OCI-M2 (cell line): ENCODE measurements around the gene ZNF831.

ENCODE experiments used
- DNase-seq: peaks from one replicate; lab custom pipeline; 2025; ENCODE audit not compliant: unreplicated experiment; lab: John Stamatoyannopoulos, UW

The ZNF831 gene

DNA sequence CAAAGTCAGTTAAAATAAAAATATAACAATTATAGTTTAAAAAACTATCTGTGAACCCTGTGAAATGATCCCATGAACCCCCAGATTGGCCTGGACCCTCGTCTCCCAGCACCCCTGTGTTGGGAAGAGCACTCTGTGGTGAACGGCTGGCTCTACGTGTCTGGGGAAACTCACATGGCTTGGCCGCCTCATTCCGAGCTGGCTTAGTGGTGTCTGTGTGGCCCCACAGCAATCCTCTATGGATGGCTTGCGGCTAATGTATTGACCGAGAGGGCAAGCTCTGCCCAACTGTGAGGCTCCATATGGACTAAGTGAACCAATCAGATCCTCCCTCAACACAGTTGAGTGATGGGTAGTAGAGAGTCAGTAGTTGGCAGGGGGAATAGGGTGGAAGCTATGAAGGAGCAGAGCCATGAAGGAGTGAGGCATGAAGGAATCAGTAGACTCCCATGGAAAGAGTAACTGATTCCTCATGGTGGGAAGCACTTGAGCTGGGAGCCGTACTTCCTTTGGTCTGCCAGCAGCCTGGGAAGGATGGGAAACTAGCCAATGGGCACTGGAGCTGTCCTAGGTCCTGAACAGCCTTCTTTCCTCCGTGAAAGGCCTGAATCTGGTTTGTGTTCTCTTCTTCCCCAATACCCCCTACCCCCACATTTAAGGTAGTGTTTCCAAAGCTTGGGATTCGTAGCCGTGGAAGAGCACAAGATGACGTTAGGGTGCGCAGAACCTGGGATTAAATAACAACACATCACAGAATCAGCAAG lies 21.6 kb upstream of the ZNF831 start:
- no peak for DNase-seq

DNA sequence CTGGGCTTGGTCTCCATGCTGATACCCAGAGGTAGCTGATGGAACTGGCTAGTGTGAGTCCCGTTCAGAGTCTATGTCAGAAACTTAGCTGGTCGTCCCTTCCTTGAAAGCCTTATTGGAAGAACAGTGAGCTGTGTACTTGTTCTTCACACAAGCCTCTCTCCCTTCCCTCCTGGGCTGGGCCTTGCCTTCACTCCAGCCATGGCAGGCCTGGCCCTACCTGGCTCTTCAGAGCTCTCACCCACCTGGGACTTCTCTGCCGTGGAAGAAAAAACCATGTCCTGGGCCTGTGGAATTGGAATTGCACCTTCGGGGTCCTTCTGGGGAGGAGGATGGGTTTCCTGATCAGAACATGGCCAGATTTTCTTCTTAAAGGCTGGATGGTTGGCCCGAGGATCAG lies 20.3 kb upstream of the ZNF831 start:
- DNase-seq: no peak

DNA sequence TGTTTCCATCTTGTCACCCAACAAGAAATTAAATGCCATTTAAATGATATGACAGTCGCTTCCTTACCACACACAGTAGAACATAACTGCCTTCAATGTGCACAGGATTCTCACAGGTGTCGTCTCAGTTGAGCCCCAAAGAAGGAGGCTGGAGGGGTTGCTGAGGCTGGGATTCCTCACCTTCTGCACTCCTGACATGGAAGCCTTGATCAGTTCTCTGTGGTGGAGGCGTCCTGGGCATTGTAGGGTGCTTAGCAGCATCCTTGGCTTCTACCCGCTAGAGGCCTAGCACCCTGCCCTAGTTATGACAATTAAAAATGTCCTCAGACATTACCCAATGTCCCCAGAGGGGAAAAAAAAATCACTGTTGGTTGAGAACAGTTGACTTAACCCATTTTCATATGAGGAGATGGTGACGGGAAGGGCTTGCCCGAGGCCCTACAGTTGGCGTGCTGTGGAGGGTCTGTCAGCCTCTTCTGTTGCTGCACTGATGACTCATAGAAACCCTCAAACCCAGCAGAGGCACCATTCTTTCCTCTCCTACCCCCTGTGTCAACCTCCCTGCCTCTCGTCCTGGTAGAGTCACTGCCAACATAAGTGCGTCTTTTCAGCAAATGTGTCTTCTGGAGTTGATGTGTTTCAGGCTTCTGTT lies 19.3 kb upstream of the ZNF831 start:
- no peak for DNase-seq

DNA sequence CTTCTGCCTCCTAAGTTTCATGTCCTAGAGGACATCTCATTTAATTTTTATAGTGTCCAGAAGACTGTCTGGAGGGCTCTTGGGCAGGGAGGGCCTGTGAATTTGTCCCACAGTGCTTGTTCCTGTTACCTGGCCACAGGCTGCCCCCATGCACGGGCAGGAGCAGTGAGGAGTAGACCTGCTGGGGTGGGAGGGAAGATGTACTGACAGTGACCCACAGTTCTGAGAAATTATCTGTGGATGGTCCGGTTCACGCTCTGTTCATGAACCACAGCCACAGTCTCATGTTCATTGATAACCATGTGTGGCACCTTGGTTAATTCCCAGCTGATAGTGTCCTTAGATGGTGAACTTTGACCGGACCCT lies 18.8 kb upstream of the ZNF831 start:
- DNase-seq: no peak

DNA sequence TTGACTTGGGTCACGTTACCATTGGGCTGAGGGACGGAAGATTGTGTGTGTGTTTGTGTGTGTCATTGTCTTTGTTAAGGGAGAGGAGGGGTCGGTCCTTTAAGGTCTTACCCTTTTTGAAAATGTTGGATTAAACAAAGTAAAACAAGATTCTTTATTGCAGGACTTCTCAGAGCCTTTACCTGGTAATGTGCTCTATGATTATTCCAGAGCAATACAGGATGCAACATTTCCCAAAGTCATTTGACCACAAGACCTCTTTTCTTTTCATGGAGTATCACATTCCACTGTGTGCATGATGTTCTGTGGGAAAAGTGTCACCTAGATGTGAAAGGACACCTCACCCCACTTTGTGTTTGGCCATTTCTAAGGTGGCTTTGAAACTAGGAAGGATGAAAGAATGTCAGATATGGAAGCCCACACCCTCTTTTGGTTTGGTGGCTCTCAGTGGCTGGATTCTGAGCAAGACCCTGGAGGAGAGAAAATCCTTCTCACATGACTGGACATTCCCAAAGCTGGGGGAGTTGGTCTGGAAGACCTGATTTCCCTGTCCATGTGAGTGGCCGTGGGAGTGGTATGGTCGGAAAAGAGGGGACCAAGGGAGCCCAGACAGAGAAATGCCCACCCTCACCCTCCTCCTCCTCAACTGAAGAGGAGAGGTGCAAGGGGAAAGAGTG lies 18.2 kb upstream of the ZNF831 start:
- DNase-seq: no peak

DNA sequence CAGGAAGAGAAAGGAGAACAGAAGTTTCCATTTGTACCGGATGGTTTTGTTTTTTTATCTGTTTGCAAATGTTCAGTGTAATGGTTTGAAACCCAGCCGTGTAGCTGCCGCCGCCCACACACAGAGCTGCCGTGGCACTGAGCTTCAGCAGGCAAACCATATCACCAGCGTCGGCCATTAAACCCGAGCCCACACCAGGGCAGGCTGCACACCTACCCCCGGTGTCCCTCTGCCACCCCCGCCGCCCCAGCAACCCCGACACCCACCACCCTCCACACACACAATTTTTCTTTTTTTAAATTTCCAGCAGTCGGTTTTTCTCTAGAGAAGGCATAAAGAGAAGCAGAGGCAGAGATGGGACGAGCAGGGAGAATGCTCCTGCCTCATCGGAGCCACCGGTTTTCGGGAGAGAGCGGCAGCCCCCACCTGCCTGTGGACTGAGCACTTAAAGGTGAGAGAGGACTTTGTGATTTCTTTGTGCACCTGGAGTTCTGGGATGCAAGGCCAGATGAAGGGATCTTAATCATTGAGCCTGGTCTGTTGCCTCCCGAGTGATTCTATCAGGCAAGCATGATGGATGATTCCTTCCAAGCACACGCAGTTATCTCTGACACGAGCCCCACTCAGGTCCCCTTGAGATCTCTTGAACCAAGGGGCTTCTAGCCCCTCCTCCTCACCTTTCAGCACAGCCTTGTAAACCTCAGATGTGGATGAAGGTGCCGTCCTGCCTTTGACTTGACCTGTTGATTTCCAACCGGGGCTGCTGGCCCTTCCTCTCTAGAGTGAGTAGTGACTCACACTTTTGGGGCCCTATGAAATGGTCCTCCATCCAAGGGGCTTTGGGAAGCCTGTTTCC lies 17.5 kb upstream of the ZNF831 start:
- DNase-seq: no peak

DNA sequence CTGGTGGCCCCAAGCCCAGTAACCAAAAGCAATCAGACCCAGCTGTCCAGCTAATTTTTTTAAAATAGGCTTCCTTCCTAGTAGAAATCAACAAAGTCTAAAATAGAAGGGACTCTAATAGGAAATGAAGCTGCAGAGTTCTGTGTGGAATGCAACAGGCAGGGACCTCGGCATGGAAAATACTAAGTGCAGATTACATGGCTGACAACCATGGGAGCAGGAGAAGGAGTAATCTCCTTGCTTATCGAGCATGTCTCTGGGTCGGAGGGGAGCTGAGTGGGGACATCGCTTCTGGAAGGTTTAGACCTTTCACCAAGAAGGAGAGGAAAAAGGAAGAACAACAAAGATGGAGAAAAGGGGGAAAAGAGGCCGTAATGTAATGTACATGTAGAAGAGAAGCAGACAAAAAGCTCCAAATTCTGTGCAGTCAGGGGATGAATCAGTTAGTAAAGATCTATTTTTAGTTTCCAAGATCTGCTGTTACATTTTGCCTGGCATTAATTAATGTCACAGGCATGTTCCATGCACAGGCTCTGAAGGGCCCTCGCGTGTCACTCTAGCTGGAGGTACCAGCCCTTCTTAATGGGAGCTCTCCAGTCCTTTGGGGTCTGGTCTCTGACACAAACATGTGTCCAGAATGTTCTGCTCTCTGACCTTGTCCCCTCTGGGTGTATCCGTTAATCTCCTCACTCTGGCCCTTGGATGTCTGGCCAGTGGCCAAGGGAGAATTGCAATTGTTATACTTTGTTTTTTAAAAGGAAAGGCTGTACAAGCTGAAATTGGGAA lies 16.6 kb upstream of the ZNF831 start:
- no peak for DNase-seq

DNA sequence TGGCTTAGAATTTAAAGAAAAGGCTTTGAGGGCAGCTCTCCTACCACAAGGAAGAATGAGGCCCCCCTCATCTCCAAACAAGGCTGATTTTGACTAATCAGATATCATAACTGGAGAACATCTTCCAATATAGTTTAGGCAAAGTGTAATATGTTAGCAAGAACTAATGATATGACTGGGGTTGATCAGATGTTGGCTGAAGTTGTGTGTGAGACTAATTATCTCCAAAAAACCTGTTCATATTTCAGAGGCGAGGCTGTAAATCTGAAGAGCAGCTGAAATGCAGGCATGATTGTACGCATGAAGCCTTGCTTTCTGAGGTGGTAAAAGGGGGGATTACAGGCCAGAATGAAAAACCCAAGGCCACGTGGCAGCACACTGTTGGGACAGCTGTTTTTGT lies 16.0 kb upstream of the ZNF831 start:
- DNase-seq: no peak

DNA sequence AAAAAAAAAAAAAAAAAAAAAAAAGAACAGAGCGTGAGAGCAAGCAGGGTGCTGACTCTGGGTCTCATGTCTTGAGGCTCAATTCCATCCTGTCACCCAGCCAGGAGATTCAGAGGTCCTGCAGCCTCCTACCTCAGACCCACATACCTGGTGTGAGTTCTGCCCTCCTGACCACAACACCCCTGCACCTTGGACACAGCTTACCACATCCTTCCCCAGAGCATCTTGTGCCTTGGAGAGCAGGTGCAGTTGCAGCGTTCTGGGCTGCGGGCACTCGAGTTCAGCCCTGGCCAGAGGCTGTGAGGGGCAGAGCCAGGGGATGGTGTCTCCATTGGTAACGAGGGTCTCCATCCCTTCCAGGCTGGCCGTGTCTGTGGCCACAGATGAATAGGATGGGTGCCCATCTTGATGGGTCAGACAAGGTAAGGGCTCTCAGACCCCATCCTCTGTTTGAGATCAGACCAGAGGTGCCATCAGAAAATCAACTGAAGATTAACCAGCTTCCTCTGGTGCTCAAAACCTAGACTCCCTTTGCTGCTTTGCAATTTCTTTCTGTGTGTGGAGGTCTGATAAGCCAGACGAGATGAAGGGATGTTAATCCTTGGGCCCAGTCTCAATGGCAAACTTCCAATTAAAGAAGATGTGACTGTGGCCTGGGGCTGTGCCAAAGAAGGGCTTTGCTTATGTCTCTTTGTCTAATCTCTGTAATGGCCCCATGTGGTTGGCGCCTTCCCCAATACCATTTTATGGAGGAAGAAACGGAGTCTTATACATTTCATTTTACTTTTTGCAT lies 14.7 kb upstream of the ZNF831 start:
- no peak for DNase-seq

DNA sequence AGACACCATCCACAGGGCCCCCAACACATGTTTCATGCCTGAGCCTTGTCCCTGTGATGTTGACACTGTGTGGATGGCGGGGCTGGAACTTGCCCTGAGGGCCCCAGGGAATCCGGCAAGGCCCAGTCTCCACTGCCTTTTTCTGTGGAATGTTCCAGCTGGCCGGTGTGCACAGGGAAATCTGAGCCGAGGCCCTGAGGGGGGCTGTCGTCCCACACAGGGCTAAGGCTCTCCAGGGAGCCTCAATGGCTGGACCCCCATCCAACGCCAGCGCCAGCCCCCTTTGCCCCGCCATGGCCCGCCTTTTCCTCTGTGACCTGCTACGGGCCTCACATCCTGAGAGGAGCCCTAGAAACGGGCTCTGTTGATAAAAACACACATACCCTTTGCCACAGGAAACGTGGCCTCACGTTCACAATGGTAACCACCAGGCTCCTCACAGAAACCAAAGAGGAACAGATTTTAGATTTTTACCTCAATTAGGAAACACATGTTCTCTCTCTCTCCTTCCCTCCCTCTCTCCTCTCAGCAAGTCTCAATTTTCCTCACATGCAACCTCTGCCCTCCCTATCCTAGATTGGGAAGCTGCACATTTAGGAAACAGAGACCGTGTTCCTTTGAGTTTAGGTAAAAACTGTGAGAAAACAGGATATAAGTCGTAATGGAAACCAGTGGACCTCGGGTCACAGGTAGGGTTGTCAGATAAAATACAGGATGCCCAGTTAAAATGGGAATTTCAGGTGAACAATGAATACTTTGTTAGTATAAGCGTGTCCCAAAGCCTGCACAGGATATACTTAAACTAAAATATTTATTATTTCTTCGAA lies 13.7 kb upstream of the ZNF831 start:
- no peak for DNase-seq

DNA sequence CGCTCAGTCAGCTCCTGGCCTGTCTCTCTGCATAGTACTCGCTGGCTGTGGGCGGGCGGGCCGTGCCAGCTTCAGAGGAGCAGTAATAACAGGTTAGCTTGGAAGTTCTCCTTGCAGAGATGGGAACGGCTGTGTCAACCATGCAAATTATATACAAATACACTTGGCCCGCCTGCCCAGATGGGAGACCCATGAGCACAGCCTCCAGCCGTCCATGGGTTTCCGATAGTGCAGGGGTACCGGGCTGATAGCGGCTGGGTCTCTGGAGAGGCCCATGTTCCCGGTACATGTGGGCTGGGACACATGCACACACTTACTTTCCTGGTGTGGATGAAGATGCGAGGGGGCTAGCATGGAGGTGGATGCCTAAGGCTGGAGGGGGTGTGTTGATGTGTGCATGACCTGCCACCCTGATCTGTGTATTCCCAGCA lies 12.8 kb upstream of the ZNF831 start:
- DNase-seq: no peak

DNA sequence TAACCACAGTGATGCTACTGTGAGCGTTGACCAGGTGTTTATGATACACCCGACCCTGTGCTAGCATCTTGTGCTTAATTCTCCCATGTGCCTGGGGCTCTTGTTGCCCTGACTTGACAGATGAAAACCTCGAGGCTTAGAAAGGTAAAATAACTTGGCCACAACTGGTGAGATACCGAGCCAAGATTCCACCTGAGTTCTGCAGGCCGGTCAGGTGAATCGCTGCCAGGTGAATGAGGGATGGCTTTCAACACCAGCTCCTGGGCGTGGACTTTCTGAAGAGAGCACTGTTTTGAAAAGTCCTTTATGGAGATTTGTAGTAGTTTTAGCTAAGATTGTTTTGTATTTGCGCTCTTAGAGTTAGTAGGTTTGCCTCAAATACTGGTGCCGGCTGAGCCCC lies 12.2 kb upstream of the ZNF831 start:
- no peak for DNase-seq

DNA sequence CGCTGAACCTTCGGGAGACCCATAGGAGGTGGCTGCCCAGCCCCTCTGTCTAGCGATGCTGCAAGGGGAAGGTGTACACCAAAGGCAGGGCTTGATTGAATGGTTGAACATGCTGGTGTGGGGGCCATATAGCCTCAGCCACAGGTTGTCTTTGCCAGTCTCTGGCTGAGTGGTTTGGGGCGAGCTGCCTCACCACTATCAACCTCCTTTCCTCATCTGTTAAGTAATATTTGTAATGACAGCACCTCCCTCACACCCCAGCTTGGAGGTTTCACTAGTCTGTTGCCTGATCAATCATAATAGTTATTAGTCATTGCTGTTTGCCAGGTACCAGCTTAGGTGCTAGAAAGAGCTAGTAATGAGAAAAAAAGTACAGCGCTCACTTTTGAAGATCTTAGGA lies 11.8 kb upstream of the ZNF831 start:
- DNase-seq: no peak

DNA sequence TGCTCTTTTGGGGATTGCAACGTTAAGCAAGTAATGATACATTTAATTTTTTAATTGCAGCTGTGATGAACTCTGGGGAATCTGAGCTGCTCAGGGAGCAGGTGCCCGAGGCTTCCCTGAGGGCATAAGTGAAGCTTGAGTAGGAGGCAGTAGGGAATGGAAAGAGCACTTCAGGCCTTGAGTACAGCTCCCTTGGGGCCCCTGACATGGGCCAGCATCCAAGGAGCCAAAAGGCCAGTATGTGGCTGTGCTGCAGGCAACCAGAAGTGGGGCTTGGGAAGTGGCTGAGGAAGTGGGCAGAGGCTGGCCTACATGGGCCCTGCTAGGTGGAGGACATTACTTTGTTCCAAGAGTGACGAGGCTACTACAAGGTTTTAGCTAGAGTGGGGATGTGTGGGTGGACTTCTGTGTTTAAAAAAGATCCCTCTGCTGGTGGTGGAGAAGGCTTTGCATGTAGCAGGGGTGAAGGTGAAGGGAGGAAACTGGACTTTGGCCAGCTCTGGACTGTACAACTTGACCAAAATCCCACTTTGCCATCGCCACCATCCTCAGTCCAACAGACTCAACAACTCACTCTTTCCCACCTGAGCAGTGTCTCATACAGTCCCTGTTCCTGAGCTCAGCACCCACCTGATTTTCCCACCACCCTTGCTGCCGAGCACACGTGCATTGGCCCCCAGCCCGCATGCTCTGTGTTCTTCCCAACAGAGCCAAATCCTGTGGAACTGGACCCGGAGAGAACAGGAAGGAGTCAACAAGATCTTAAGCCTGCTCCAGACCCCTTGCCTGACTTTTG lies 10.9 kb upstream of the ZNF831 start:
- DNase-seq: no peak

DNA sequence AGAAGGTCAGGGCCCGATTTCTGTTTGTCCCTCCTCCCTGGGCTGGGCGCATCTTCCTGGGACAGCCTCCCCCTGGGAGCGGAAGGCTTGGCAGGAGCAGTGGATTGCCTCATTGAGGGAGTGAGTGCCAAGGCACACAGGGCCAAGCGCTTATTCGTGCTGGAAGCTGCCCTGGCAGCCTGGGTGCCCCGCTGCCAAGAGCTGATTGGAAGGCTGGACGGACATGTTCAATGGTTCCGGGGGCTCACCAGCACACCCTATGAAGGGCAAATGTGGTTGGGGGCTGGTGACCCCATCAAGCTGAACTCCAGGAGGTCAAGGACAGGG lies 10.3 kb upstream of the ZNF831 start:
- DNase-seq: no peak

DNA sequence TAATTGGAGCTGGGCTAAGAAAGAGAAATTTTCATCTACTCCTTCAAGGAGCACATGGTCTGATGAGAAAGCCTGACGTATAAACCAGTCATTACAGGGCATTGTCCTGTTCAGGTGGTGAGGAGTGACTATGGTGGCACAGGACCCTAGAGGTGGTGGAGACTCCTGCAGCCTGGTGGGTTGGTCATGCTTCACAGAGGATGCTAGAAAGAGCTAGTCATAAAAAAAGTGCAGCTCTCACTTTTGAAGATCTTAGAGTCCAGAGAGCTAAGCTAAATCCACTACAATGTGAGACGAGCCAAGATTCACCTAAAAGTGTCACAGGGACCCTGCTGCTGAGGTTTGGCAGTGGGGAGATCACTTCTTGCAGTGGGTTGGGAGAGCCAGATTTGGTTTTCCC lies 9.8 kb upstream of the ZNF831 start:
- DNase-seq: no peak

DNA sequence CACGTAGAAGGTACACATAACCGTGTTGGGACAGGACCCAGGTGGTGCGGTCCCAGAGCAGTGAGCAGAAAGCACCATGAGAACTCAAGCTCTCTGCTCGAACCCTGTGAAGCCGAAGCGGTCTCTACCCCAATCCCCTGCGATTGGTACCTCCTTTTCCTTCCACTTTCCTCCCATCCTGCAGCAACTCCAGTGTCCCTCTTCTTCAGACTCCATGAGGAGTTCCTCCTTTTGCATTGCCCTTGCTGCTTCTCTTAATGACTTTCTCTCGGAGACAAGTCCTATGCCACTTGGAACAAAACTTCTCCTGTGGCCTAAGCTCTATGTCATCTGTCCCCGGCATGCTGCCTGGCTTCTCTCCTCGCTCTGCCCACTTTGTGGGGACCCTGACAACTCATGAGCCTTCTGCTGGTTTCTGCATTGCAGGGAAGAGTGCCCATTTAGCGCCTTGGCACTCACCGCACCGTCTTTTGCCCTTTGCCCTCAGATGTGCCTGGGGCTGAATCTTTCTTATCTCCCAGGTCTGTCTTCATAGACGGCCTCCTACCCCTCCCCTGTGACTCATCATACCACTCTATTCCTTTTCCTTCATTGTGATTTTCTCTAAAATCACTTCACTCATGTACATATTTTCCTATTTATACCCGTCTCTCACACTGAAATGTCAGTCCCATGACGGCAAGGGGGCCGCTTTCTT lies 9.2 kb upstream of the ZNF831 start:
- DNase-seq: no peak

DNA sequence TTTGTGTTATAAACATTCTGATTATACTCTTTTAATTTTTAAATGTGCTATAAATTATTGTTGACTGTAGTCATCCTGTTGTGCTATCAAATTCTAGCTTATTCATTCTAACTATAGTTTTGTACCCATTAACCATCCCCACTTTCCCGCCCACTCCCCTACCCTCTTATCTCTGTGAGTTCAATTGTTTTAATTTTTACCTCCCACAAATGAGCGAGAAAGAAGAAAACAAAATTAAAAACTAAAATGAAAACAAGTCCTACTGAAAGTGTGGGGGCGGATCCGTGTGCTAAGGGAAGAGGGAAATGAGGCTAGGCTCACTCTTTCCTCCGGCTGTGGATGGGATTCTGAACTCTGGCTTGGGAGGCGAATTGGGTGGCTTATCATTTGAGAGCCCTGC lies 6.6 kb upstream of the ZNF831 start:
- no peak for DNase-seq
